Body of pancreas (tissue), 4 donors: ENCODE data around the gene ANO10.

Source experiments
- POLR2A ChIP-seq, 3 donors: fragments of 450-650 bp; IDR thresholded peaks; one replicate each; pipeline ENCODE4 v1.6.1; 2016; ENCODE audit warnings: antibody characterized with exemption in 3 of 3, mild to moderate bottlenecking in 2 of 3
- TF ChIP-seq, protein P1 (sequence below), 7 experiments: fragments of 450-650 bp in 4 of 7; fragments of 200-600 bp in 3 of 7; sonication (generic) in 3 of 7; IDR thresholded peaks; one replicate each; pipeline ENCODE4 v1.5.1; 2016 to 2019; ENCODE audit warnings: antibody characterized with exemption in 7 of 7

DNA sequence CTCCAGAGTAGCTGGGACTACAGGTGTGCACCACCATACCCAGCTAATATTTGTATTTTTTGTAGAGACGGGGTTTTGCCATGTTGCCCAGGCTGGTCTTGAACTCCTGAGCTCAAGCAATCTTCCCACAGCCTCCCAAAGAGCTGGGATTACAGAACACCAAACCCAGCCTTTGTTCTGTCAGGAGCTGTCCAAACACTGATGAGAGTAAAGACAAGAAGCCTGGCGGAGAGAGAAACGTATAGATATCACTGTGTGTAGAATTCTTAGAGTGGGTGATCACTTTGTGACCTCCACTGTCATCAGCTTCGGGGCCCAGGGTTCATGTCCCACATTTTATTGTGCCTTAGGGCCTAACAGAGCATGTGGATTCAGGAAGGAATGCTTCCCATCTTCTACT is 176.0 kb downstream of the ANO10 start:
- TF ChIP-seq, protein P1, sequence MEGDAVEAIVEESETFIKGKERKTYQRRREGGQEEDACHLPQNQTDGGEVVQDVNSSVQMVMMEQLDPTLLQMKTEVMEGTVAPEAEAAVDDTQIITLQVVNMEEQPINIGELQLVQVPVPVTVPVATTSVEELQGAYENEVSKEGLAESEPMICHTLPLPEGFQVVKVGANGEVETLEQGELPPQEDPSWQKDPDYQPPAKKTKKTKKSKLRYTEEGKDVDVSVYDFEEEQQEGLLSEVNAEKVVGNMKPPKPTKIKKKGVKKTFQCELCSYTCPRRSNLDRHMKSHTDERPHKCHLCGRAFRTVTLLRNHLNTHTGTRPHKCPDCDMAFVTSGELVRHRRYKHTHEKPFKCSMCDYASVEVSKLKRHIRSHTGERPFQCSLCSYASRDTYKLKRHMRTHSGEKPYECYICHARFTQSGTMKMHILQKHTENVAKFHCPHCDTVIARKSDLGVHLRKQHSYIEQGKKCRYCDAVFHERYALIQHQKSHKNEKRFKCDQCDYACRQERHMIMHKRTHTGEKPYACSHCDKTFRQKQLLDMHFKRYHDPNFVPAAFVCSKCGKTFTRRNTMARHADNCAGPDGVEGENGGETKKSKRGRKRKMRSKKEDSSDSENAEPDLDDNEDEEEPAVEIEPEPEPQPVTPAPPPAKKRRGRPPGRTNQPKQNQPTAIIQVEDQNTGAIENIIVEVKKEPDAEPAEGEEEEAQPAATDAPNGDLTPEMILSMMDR (IDR thresholded peaks at IDR 0.05): no peak
- no peak for TF ChIP-seq POLR2A (IDR thresholded peaks at IDR 0.05)
